ENCODE data around the gene INSL3.
"Not testable (repeated sequence)": the region's sequence is repeated elsewhere in the genome, so short reads cannot be mapped to it uniquely, and the experiment has no call there.

The INSL3 gene

GRCh38 chr19:17783721-17784120, 37.6 kb downstream of the INSL3 start:
- not testable (repeated sequence) for DNase-seq

GRCh38 chr19:17780781-17781180, 40.5 kb downstream of the INSL3 start:
- DNase-seq: no peak

DNA sequence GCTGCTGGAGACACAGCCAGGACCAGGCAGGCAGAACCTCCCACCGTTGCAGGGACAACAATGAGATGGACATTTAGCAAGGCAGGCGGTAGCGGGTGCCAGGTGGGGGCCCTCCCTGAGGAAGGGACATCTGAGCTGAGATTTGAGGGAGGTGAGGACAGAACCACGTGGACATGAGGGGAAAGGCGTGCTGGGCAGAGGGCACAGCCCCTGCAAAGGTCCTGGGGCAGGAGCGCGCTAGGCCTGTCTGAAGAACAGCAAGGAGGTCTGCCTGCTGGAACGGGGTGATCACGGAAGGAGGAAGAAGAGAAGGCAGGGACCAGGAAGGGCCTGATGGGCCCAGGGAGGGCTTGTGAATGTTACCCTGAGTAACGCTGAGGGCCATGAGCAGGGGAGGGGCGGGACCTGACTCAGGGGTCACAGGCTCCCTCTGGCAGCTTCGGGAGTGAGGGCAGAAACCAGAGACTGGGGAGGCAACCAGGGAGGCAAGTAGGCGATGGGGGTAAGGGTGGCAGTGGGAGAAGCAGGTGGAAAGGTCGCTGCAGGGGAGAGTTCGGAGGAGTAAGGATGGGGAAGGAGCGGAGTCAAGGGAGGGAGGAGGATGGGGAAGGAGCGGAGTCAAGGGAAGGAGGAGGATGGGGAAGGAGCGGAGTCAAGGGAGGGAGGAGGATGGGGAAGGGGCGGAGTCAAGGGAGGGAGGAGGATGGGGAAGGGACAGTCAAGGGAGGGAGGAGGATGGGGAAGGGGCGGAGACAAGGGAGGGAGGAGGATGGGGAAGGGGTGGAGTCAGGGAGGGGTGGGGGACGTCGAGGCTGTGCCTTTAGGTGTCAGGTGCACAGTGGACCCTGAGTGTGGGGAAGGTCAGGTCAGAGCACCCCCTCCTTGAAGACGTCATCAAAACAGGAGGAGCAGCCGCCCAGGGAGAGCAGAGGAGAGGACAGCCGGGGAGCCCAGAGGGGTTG, 42.1 kb downstream of the INSL3 start:
- no peak for DNase-seq

DNA sequence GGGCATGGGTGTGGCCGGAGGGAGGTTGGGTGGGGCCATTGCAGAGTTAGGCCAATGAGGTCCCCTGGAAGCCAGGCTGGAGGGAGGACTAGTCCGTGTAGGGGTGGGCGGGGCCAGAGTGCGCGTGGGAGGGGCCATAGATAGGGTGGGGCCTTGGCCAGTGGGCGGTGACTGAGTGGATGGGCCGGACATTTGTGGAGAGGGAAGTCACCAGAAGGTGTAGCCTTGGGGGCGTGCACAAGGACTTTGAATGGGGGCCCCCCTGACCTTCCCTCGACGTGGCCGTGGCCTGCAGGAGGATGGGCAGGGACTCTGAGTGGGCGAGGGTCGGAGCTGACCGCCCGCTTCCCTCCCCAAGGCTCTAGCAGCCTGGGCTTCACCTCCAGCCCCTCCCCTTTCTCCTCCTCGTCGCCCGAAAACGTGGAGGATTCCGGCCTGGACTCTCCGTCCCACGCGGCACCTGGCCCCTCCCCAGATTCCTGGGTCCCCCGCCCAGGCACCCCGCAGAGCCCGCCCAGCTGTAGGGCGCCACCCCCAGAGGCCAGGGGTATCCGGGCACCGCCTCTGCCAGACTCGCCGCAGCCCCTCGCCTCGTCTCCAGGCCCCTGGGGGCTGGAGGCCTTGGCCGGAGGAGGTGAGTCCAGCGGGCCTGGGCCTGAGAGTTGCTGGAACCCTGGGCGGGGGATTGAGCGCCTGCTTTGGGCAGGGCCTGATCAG, 42.9 kb downstream of the INSL3 start:
- peak in 1 of 4 experiments; percentile 23 for DNase-seq

DNA sequence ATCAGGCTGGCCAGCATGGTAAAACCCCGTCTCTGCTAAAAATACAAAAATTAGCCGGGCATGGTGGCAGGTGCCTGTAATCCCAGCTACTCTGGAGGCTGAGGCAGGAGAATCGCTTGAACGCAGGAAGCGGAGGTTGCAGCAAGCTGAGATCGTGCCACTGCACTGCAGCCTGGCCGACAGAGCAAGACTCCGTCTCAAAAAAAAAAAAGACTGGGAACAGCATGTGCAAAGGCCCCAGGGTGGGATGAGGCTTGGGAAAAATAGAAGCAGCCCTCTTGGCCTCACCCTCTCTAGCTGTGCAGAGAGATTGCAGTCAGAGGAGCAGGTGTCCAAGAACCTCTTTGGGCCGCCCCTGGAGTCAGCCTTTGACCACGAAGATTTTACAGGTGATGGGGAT, 43.5 kb downstream of the INSL3 start:
- DNase-seq: not testable (repeated sequence)

DNA sequence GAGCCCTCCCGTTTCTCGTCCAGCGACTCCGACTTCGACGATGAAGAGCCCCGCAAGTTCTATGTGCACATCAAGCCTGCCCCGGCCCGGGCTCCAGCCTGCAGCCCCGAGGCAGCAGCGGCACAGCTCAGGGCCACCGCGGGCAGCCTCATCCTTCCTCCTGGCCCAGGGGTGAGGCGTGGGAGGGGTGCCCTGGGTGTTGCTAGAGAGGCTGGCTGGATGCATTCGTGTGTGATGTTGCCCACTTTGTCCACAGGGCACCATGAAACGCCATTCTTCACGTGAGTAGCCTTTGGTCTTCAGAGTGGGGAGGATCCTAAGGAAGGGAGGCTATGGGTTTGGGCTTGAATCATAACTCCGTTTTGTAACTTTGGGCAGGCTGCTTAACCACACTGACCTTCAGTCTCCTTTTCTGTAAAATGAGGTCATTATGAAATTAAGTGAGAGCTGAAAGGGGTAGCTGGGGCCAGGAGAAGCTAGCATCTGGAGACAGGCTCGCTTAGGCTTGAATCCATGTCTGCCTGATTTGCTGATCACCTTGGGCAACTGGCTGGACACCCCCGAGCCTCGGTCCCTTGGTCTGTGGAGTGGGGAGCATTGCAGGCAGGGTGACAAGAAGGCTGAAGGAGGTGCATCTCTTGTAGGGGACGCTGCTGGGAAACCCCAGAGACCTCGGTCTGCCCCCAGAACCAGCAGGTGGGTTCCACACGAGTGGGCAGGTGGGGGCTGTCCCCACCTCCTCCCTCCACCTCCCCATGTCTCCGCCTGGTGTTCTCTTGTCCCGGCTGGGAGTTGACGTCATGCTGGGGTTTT, 45.1 kb downstream of the INSL3 start:
- DNase-seq: no peak

DNA sequence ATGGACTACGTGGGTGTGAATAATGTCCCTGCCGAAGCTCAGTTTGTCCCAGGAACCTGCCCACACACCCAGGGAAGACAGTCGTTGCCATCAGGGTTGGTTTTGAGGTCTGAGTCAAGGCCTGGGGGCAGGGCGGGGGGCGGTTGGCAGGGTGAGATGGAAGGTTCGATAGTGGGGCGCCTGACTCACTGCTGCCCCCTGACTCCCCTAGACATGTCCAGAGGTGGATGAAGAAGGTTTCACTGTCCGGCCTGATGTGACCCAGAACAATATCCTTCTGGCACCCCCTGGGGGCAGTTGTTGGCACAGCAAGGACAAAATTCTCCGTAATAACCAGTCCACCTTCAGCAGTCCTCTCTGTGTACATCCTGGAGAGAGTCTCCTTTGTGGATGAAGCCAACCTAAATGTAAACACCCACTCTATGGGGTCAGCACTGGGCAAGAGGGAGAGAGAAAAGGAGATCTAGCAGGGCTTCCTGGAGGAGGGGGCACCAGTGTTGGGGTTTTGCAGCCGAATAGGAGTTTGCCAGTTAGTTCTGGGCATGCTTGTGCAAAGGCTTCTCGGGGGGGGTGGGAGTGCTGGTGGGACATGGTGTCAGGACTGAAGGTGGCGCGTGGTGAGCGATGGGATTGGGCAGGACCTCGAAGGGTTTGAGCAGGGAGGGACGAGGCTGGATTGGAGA, 45.9 kb downstream of the INSL3 start:
- DNase-seq: peak in 1 of 4 experiments; percentile 21

GRCh38 chr19:17772172-17772571, 49.1 kb downstream of the INSL3 start:
- DNase-seq: no peak

DNA sequence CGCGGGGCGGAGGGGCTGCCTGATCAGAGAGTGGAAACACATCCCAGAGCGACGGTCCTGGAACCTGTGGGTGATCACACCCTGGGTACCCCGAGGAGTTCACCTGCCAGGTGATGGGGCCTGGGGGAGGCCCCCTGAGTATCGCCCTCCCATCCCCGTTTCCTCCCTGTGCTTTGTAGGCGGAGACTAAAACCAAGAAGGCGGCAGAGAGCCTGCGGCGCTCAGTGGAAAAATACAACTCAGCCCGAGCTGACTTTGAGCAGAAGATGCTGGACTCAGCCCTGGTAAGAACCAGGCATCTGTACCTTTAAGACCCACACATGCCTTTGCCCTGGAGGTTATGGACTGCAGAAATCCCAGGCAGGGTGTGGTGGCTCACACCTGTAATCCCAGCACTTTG, 50.7 kb downstream of the INSL3 start:
- no peak for DNase-seq

GRCh38 chr19:17767559-17767958, 53.8 kb downstream of the INSL3 start:
- DNase-seq: no peak

DNA sequence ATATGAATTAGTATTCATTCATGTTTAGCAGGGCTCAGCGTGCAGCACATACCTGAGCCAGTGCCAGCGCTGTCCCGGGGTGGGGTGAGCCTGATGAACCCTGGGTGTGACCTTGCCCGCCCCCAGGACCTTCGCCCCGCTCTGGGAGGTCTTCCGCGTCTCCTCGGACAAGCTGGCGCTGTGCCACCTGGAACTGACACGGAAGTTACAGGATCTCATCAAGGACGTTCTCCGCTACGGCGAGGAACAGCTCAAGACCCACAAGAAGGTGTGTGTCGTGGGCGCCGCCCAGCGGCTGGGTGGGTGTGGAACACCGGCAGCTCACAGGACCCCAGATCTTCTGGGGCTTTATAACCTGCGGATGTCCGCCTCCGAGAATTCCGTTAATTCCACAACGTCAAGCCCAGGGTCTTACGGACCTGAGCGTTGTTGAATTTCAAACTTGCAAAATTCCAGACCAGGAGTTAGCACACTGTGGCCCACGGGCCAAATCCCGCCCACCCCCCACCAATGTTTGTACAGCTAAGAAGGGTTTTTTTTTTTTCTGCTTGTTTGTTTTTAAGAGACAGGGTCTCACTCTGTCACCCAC, 54.7 kb downstream of the INSL3 start:
- peak in 1 of 4 experiments; percentile 41 for DNase-seq

All from activated naive CD4-positive, alpha-beta T cell (primary cell).